Epidermal melanocyte (primary cell): ENCODE measurements around the gene NOL11.
"Not testable (repeated sequence)": the region's sequence is repeated elsewhere in the genome, so short reads cannot be mapped to it uniquely, and the experiment has no call there.

Source experiments
- DNase-seq: peaks from one replicate; pipeline ENCODE4 v3.0.0; 2011; ENCODE audit warnings: low spot score; ENCODE audit not compliant: insufficient read length

The NOL11 gene

GRCh38 chr17:67707442-67707841, 10.3 kb upstream of the NOL11 start:
- no peak for DNase-seq

- DNase-seq: no peak
These were observed 9.4 kb upstream of the NOL11 start for GRCh38 chr17:67708378-67708777.

- DNase-seq: no peak
These were observed 5.8 kb upstream of the NOL11 start for GRCh38 chr17:67711916-67712315.

- DNase-seq: no peak
These were observed 5.4 kb upstream of the NOL11 start for GRCh38 chr17:67712375-67712774.

DNA sequence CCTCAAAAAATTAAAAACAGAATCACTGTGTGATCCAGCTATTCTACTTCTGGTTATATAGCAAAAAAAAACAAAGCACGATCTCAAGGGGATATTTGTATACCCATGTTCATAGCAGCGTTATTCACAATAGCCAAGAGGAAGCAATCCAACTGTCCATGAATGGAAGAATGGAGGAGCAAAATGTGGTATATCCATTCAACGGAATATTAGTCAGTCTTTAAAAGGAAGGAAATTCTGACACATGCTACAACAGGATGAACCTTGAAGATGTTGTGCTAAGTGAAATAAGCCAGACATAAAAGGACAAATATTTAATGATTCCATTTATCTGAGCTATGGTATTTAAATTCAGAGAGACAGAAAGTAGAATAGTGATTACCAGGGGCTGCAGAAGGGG, 4.6 kb upstream of the NOL11 start:
- DNase-seq: no peak

- no peak for DNase-seq
These were observed 1.3 kb upstream of the NOL11 start for GRCh38 chr17:67716405-67716798.

DNA sequence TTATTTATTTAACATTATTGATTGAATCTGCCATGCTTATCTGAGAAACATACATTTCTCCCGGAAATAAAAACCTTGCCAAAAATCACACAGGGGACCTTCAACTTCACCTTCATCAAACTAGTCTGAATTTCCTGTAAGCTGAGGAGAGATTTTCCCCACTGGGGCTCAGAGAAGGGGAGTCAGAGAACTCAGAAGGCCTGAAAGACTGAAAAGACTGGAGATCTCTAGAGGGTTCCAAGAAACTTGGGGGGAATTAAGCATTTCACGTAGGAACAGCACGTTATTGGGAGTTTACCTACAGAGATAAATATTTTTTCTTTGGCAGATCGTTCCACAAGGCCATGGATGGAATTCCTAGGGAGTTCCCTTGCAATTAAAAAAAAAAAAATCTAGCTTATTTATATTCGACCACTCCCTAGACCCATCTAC, 528 bp upstream of the NOL11 start:
- no peak for DNase-seq

- DNase-seq: no peak
These were observed 697 bp downstream of the NOL11 start for GRCh38 chr17:67718325-67718941.

DNA sequence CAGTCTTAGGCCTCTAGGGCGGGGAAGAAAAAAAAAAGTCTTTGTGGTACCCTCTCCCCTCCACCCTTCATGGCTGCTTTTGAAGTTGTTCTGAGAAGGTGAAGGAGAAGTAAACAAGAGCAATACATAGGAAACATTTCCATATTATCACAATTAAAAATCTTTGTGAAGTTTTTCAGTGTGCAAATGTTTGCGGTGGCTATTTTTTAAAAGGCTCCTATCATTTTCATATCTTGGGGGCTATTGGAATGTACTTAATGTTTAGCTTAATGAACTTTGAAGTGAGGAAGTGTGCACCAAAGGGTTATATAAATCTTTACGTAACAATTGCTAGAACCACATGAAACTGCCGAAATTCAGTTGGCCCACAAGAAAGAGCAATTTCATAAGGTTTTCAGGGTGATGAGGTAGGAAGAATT, 7.6 kb downstream of the NOL11 start:
- no peak for DNase-seq

DNA sequence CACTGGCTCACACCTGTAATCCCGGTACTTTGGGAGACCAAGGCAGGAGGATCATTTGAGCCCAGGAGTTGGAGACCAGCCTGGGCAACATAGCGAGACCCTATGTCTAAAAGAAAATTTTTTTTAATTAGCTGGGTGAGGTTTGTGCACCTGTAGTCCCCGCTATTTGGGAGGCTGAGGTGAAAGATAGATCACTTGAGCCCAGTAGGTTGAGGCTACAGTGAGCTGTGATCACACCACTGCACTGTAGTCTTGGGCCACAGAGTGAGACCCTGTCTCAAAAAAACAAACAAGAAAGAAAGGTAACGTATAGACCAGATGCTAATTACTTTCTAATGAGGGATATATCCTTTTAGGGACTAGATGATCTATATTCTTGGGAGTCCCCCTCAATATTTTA, 8.1 kb downstream of the NOL11 start:
- no peak for DNase-seq

- DNase-seq: not testable (repeated sequence)
These were observed 9.7 kb downstream of the NOL11 start for GRCh38 chr17:67727152-67728039.

- no peak for DNase-seq
These were observed 12.2 kb downstream of the NOL11 start for GRCh38 chr17:67729903-67730302.

DNA sequence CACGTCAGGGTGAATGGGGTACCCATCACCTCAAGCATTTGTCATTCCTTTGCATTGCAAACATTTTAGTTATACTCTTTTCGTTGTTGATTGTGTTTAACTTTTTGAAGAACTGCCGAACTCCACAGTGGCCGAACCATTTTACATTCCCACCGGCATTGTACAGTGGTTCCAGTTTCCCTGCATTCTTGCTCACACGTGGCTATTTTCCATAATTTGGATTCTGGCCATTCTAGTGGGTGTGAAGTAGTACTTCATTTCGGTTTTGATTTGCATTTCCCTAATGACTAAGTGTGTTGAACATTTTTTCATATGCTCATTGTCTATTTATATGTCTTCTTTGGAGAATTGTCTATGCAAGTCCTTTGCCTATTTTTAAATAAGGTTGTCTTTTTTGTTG, 13.0 kb downstream of the NOL11 start:
- DNase-seq: no peak

- DNase-seq: no peak
These were observed 15.7 kb downstream of the NOL11 start for GRCh38 chr17:67733449-67733848.

GRCh38 chr17:67737145-67737544, 19.4 kb downstream of the NOL11 start:
- no peak for DNase-seq

DNA sequence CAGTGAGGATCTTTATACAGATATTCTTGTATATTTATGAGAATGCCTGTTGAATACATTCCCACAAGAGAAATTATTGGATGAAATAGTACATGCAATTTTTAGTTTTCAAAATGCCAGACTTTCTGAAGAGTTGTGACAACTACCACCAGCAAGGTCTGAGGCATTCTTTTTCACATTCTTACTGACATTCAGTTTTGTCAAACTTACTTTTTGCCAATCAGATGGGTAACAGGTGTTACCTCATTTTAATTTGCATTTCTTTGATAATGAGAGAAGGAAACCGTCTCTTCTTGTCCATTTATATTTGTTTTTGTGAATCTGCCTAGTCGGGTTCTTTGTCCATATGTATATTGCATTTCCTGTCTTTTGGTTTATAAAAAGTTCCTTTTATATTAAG, 24.3 kb downstream of the NOL11 start:
- no peak for DNase-seq

DNA sequence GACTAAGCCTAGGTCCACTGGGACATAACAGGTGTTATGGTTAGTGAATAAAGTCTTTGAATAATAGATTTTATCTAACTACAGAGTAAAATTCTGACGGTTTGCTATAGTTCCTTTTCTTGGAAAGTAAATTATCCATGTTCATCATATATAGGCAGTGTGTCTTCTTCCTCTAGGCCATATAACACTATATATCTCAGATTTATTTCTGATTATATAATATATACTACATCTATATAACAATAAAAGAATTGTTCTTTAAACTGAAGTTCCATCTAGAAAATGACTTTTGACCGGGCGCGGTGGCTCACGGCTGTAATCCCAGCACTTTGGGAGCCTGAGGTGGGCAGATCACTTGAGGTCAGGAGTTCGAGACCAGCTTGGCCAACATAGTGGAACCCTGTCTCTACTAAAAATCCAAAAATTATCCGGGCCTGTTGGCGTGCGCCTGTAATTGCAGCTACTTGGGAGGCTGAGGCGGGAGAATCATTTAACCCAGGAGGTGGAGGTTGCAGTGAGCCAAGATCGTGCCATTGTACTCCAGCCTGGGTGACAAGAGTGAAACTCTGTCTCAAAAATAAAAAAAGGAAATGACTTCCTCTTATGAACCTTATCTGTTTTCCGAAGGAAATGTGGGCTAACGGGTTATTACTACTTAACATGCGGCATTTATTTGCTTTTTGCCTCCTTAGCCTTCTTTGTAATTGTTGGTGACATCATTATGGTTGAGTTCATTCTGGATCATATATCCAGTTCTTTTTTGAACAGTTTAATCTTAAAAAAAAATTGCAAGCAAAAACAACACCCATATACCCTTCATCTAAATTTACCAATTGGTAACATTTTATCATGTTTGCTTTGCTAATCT, 29.2 kb downstream of the NOL11 start:
- DNase-seq: no peak

DNA sequence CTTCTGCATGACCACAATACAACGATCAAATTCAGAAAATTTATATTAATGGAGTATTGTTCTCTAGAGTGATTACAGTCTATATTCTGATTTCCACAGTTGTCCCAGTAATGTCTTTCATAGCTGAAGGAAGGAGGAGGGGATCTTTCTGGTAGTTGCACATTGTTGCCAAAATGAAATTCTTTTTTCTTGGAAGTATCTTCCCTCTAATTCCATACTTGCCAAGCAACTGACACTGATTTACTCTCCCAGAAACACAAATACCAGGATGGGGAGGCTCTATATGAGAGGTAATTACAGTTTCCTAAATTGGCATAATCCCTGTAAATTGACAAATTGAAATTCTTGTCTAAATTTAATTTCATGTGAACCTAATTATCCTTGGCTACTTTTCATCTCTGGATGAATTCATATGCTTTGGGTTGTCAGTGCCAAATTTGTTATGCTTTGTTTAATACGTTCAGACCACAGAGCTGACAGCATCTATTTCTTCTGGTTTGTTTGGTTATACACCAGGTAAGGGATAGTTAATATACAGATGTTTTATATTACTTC, 30.0 kb downstream of the NOL11 start:
- no peak for DNase-seq

- no peak for DNase-seq
These were observed 32.3 kb downstream of the NOL11 start for GRCh38 chr17:67750067-67750466.

DNA sequence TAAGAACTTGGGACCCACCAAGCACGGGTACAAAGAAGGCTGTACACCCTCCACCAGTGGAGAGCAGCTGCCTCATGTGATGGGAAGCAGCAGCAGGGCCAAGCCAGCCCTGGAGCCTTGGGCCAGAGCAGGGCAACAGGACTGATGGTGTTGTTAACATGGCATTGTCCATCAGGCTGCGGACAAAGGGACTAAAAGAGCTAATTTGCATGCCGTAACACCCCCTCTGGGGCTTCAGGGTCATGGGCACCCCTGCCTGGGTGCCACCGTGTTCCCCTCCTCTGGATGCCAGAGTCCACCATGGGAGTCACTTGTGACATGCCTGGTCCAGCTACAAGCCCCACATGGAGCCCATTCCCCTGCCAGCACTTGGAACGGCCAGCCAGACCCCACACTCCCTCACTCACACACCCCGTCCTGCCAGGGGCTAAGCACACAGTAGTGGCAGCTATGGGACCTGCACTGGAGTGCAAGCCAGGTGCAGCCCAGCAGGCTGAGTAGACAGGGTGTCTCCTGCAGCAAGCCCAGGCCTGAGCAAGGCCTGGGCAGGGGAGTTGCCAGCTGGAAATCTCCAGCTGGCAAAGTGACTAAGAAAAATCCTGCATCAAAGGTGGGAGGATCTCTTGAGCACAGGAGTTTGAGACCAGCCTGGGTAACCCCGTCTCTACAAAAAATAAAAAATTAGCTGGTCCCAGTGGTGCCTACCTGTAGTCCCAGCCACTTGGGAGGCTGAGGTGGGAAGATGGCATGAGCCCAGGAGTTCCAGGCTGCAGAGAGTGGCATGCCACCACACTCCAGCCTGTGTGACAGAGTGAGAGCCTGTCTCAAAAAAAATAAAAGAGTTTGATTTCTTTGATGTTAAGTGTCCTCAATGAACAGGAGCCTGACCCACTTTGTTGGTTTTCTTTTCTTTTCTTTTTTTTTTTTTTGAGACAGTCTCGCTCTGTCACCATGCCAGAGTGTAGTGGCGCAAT, 33.7 kb downstream of the NOL11 start:
- DNase-seq: no peak
